ENCODE measurements around the gene NDRG3.
"Not testable (repeated sequence)": the region's sequence is repeated elsewhere in the genome, so short reads cannot be mapped to it uniquely, and the experiment has no call there.

Gene NDRG3

GRCh38 chr20:36687850-36688249, 58.0 kb downstream of the NDRG3 start:
- no peak for DNase-seq (ENCODE audit: low read depth)

- DNase-seq (ENCODE audit: low read depth), result no peak
Measured at GRCh38 chr20:36686944-36687343, 58.9 kb downstream of the NDRG3 start.

- DNase-seq (ENCODE audit: low read depth), result no peak
Measured at GRCh38 chr20:36686504-36686903, 59.4 kb downstream of the NDRG3 start.

GRCh38 chr20:36684747-36685146, 61.1 kb downstream of the NDRG3 start:
- DNase-seq (ENCODE audit: low read depth), result no peak

- DNase-seq (ENCODE audit: low read depth), result no peak
Measured at GRCh38 chr20:36682311-36682710, 63.6 kb downstream of the NDRG3 start.

GRCh38 chr20:36677422-36677771, 68.5 kb downstream of the NDRG3 start:
- DNase-seq (ENCODE audit: low read depth), result no peak

- no peak for DNase-seq (ENCODE audit: low read depth)
Measured at GRCh38 chr20:36676701-36677421, 69.0 kb downstream of the NDRG3 start.

- DNase-seq (ENCODE audit: low read depth), result not testable (repeated sequence)
Measured at GRCh38 chr20:36675545-36675944, 70.3 kb downstream of the NDRG3 start.

GRCh38 chr20:36672991-36673390, 72.9 kb downstream of the NDRG3 start:
- no peak for DNase-seq (ENCODE audit: low read depth)

- no peak for DNase-seq (ENCODE audit: low read depth)
Measured at GRCh38 chr20:36670665-36671357, 75.1 kb downstream of the NDRG3 start.

- peak; percentile 21 for DNase-seq (ENCODE audit: low read depth)
Measured at GRCh38 chr20:36666181-36666740, 79.6 kb downstream of the NDRG3 start.

GRCh38 chr20:36663031-36663430, 82.9 kb downstream of the NDRG3 start:
- no peak for DNase-seq (ENCODE audit: low read depth)

- no peak for DNase-seq (ENCODE audit: low read depth)
Measured at GRCh38 chr20:36658300-36658699, 87.6 kb downstream of the NDRG3 start.

- no peak for DNase-seq (ENCODE audit: low read depth)
Measured at GRCh38 chr20:36656733-36657132, 89.2 kb downstream of the NDRG3 start.

GRCh38 chr20:36655004-36655403, 90.9 kb downstream of the NDRG3 start:
- DNase-seq (ENCODE audit: low read depth), result no peak

GRCh38 chr20:36654506-36654905, 91.4 kb downstream of the NDRG3 start:
- no peak for DNase-seq (ENCODE audit: low read depth)

GRCh38 chr20:36653456-36653855, 92.4 kb downstream of the NDRG3 start:
- no peak for DNase-seq (ENCODE audit: low read depth)

- no peak for DNase-seq (ENCODE audit: low read depth)
Measured at GRCh38 chr20:36647196-36648121, 98.4 kb downstream of the NDRG3 start.

- no peak for DNase-seq (ENCODE audit: low read depth)
Measured at GRCh38 chr20:36646678-36647077, 99.2 kb downstream of the NDRG3 start.

- DNase-seq (ENCODE audit: low read depth), result no peak
Measured at GRCh38 chr20:36645998-36646397, 99.9 kb downstream of the NDRG3 start, which contains the start of gene SLA2. TSS of gene SLA2 (minus strand) at chr20:36646196. CDS start at chr20:36641335, 4,861 bp downstream.

- no peak for DNase-seq (ENCODE audit: low read depth)
Measured at GRCh38 chr20:36645353-36645752, 100.5 kb downstream of the NDRG3 start.

GRCh38 chr20:36644706-36645095, 101.2 kb downstream of the NDRG3 start:
- no peak for DNase-seq (ENCODE audit: low read depth)
